Medulla oblongata (tissue), 1 donor: Measurements from ENCODE around the gene MYOCD.

Experiments
- DNase-seq: peaks from one replicate; pipeline ENCODE4 v3.0.0-alpha.2; 2015; ENCODE audit errors: extremely low spot score

MYOCD gene

GRCh38 chr17:12709063-12709462, 43.4 kb downstream of the MYOCD start:
- no peak for DNase-seq

GRCh38 chr17:12712415-12712814, 46.7 kb downstream of the MYOCD start:
- no peak for DNase-seq

GRCh38 chr17:12712941-12713340, 47.3 kb downstream of the MYOCD start:
- DNase-seq = no peak

GRCh38 chr17:12719948-12720347, 54.3 kb downstream of the MYOCD start:
- no peak for DNase-seq

- no peak for DNase-seq
Observed at GRCh38 chr17:12721581-12721980, 55.9 kb downstream of the MYOCD start.

GRCh38 chr17:12722282-12722681, 56.6 kb downstream of the MYOCD start:
- DNase-seq = no peak

- no peak for DNase-seq
Observed at GRCh38 chr17:12726131-12726530, 60.4 kb downstream of the MYOCD start.

GRCh38 chr17:12727076-12727760, 61.5 kb downstream of the MYOCD start:
- no peak for DNase-seq

GRCh38 chr17:12727881-12728280, 62.2 kb downstream of the MYOCD start:
- no peak for DNase-seq

- DNase-seq = no peak
Observed at GRCh38 chr17:12729086-12729485, 63.4 kb downstream of the MYOCD start.

- DNase-seq = no peak
Observed at GRCh38 chr17:12730421-12730820, 64.7 kb downstream of the MYOCD start.

- no peak for DNase-seq
Observed at GRCh38 chr17:12730931-12731521, 65.3 kb downstream of the MYOCD start.

- no peak for DNase-seq
Observed at GRCh38 chr17:12731839-12732238, 66.1 kb downstream of the MYOCD start.

GRCh38 chr17:12732366-12732765, 66.7 kb downstream of the MYOCD start:
- DNase-seq = no peak

- DNase-seq = no peak
Observed at GRCh38 chr17:12734926-12735325, 69.2 kb downstream of the MYOCD start.

- no peak for DNase-seq
Observed at GRCh38 chr17:12735517-12735916, 69.8 kb downstream of the MYOCD start.

GRCh38 chr17:12736526-12736925, 70.8 kb downstream of the MYOCD start:
- DNase-seq = no peak

GRCh38 chr17:12737740-12738469, 72.2 kb downstream of the MYOCD start:
- DNase-seq = no peak

GRCh38 chr17:12738624-12739023, 72.9 kb downstream of the MYOCD start:
- no peak for DNase-seq

GRCh38 chr17:12739500-12739899, 73.8 kb downstream of the MYOCD start:
- no peak for DNase-seq

- no peak for DNase-seq
Observed at GRCh38 chr17:12743046-12743445, 77.4 kb downstream of the MYOCD start.

- no peak for DNase-seq
Observed at GRCh38 chr17:12744298-12744697, 78.6 kb downstream of the MYOCD start.

- DNase-seq = no peak
Observed at GRCh38 chr17:12744786-12745185, 79.1 kb downstream of the MYOCD start.
